ENCODE results near the gene REV3L.

The REV3L gene

GRCh38 chr6:111482959-111483735 lies at the start of gene REV3L:
REV3L (minus strand) TSS chr6:111483218; CDS start chr6:111482888, 330 bp downstream.
- Mint-ChIP-seq H3K9me3 (no peaks in the 10 kb centered on the region), H3K27ac (peak within 1 kb of the TSS; percentile 99), H3K4me1 (ENCODE audit: low read depth) (peaks cover 36% of the 10 kb centered on the region), H3K27me3 (no peaks in the 10 kb centered on the region), H3K4me3 (peak within 1 kb of the TSS; percentile 91), H3K36me3 (ENCODE audit: low read depth) (peaks cover 22% of the 10 kb centered on the region)
- intact Hi-C loops (cut with micrococcal nuclease) = loop anchor here (1.0 to 10.0 kb wide), 5 partner anchors 122 to 559 kb away; partner anchors contain the start of genes RPF2 and TRAF3IP2

GRCh38 chr6:111531185-111531584 lies 48.2 kb upstream of the REV3L start:
- Mint-ChIP-seq H3K27ac (no peak overlapping the region), H3K27me3 (no peaks in the 10 kb centered on the region), H3K4me1 (ENCODE audit: low read depth) (peaks cover 17% of the 10 kb centered on the region), H3K9me3 (no peaks in the 10 kb centered on the region), H3K36me3 (ENCODE audit: low read depth) (no peaks in the 10 kb centered on the region), H3K4me3 (no peak overlapping the region)
- intact Hi-C loops (cut with micrococcal nuclease) = no loop called here

- intact Hi-C loops (cut with micrococcal nuclease) = no loop called here
- Mint-ChIP-seq H3K4me3 (no peak overlapping the region), H3K27ac (no peak overlapping the region), H3K27me3 (no peaks in the 10 kb centered on the region), H3K36me3 (ENCODE audit: low read depth) (no peaks in the 10 kb centered on the region), H3K9me3 (no peaks in the 10 kb centered on the region), H3K4me1 (ENCODE audit: low read depth) (peaks cover 17% of the 10 kb centered on the region)
Measured at GRCh38 chr6:111530667-111531066, 47.6 kb upstream of the REV3L start.

- H3K9me3 Mint-ChIP-seq = no peaks in the 10 kb centered on the region
- H3K27ac Mint-ChIP-seq = no peak overlapping the region
- peaks cover 17% of the 10 kb centered on the region for H3K4me1 Mint-ChIP-seq (ENCODE audit: low read depth)
- H3K4me3 Mint-ChIP-seq = no peak overlapping the region
- H3K36me3 Mint-ChIP-seq (ENCODE audit: low read depth) = no peaks in the 10 kb centered on the region
- H3K27me3 Mint-ChIP-seq = no peaks in the 10 kb centered on the region
- intact Hi-C loops (cut with micrococcal nuclease) = no loop called here
Measured at GRCh38 chr6:111530218-111530617, 47.2 kb upstream of the REV3L start.

GRCh38 chr6:111527367-111527766 lies 44.3 kb upstream of the REV3L start:
- Mint-ChIP-seq H3K9me3 (no peaks in the 10 kb centered on the region), H3K27ac (no peak overlapping the region), H3K4me3 (no peak overlapping the region), H3K27me3 (no peaks in the 10 kb centered on the region), H3K36me3 (ENCODE audit: low read depth) (no peaks in the 10 kb centered on the region), H3K4me1 (ENCODE audit: low read depth) (peaks cover 6% of the 10 kb centered on the region)
- intact Hi-C loops (cut with micrococcal nuclease) = no loop called here

- no peaks in the 10 kb centered on the region for H3K36me3 Mint-ChIP-seq (ENCODE audit: low read depth)
- H3K4me3 Mint-ChIP-seq = no peak overlapping the region
- intact Hi-C loops (cut with micrococcal nuclease) = no loop called here
- no peaks in the 10 kb centered on the region for H3K9me3 Mint-ChIP-seq
- peaks cover 7% of the 10 kb centered on the region for H3K4me1 Mint-ChIP-seq (ENCODE audit: low read depth)
- H3K27me3 Mint-ChIP-seq = no peaks in the 10 kb centered on the region
- H3K27ac Mint-ChIP-seq = no peak overlapping the region
Measured at GRCh38 chr6:111524735-111525134, 41.7 kb upstream of the REV3L start.

- H3K4me3 Mint-ChIP-seq = no peak overlapping the region
Measured at GRCh38 chr6:111524252-111524651, 41.2 kb upstream of the REV3L start.

GRCh38 chr6:111523484-111524167 lies 40.6 kb upstream of the REV3L start:
- Mint-ChIP-seq H3K36me3 (ENCODE audit: low read depth) (no peaks in the 10 kb centered on the region), H3K27me3 (no peaks in the 10 kb centered on the region), H3K9me3 (no peaks in the 10 kb centered on the region), H3K4me3 (no peak overlapping the region), H3K27ac (no peak overlapping the region), H3K4me1 (ENCODE audit: low read depth) (peaks cover 8% of the 10 kb centered on the region)
- intact Hi-C loops (cut with micrococcal nuclease) = no loop called here

More at GRCh38 chr6:111524252-111524651, 41.2 kb upstream of the REV3L start:
- intact Hi-C loops (cut with micrococcal nuclease) = no loop called here
- Mint-ChIP-seq H3K9me3 (no peaks in the 10 kb centered on the region), H3K4me1 (ENCODE audit: low read depth) (peaks cover 7% of the 10 kb centered on the region), H3K27me3 (no peaks in the 10 kb centered on the region), H3K27ac (no peak overlapping the region), H3K36me3 (ENCODE audit: low read depth) (no peaks in the 10 kb centered on the region)

- Mint-ChIP-seq H3K27ac (no peak overlapping the region), H3K9me3 (no peaks in the 10 kb centered on the region), H3K4me3 (no peak overlapping the region), H3K27me3 (no peaks in the 10 kb centered on the region), H3K36me3 (ENCODE audit: low read depth) (no peaks in the 10 kb centered on the region), H3K4me1 (ENCODE audit: low read depth) (peaks cover 16% of the 10 kb centered on the region)
- intact Hi-C loops (cut with micrococcal nuclease) = no loop called here
Measured at GRCh38 chr6:111522393-111523020, 39.5 kb upstream of the REV3L start.

- peaks cover 16% of the 10 kb centered on the region for H3K4me1 Mint-ChIP-seq (ENCODE audit: low read depth)
- intact Hi-C loops (cut with micrococcal nuclease) = no loop called here
- no peak overlapping the region for H3K27ac Mint-ChIP-seq
Measured at GRCh38 chr6:111521497-111522270, 38.7 kb upstream of the REV3L start.

GRCh38 chr6:111520524-111520923 lies 37.5 kb upstream of the REV3L start:
- peaks cover 16% of the 10 kb centered on the region for H3K4me1 Mint-ChIP-seq (ENCODE audit: low read depth)
- intact Hi-C loops (cut with micrococcal nuclease) = no loop called here

More at GRCh38 chr6:111521497-111522270, 38.7 kb upstream of the REV3L start:
- Mint-ChIP-seq H3K9me3 (no peaks in the 10 kb centered on the region), H3K4me3 (no peak overlapping the region), H3K27me3 (no peaks in the 10 kb centered on the region), H3K36me3 (ENCODE audit: low read depth) (no peaks in the 10 kb centered on the region)

GRCh38 chr6:111517965-111518364 lies 34.9 kb upstream of the REV3L start:
- Mint-ChIP-seq H3K4me3 (no peak overlapping the region), H3K36me3 (ENCODE audit: low read depth) (no peaks in the 10 kb centered on the region), H3K27me3 (no peaks in the 10 kb centered on the region), H3K9me3 (no peaks in the 10 kb centered on the region), H3K27ac (no peak overlapping the region), H3K4me1 (ENCODE audit: low read depth) (peaks cover 16% of the 10 kb centered on the region)
- intact Hi-C loops (cut with micrococcal nuclease) = no loop called here

More at GRCh38 chr6:111520524-111520923, 37.5 kb upstream of the REV3L start:
- Mint-ChIP-seq H3K4me3 (no peak overlapping the region), H3K27me3 (no peaks in the 10 kb centered on the region), H3K27ac (no peak overlapping the region), H3K9me3 (no peaks in the 10 kb centered on the region), H3K36me3 (ENCODE audit: low read depth) (no peaks in the 10 kb centered on the region)

GRCh38 chr6:111515259-111515658 lies 32.2 kb upstream of the REV3L start:
- no peak overlapping the region for H3K4me3 Mint-ChIP-seq
- peaks cover 9% of the 10 kb centered on the region for H3K4me1 Mint-ChIP-seq (ENCODE audit: low read depth)
- H3K27ac Mint-ChIP-seq = no peak overlapping the region
- H3K9me3 Mint-ChIP-seq = no peaks in the 10 kb centered on the region
- no peaks in the 10 kb centered on the region for H3K27me3 Mint-ChIP-seq
- intact Hi-C loops (cut with micrococcal nuclease) = no loop called here
- no peaks in the 10 kb centered on the region for H3K36me3 Mint-ChIP-seq (ENCODE audit: low read depth)
